ENCODE data around the gene RNF5. TPM values are rescaled to one million over a fixed set of nuclear protein-coding genes. Genes with fewer than 3 reads are reported as not detected.

RNF5 gene
- total and polyA plus RNA-seq, 10 donors, result 36.0 to 77.8 (median 56.1) TPM

GRCh38 chr6:32196682-32197616 is 18.7 kb downstream of the RNF5 start:
- peak overlapping the region; percentile 98 to 100 (median 100) for H3K27ac ChIP-seq
- TF ChIP-seq CTCF (IDR thresholded peaks at IDR 0.05 in 8 of 11, conservative IDR thresholded peaks at IDR 0.05 in 3 of 11), result peak in 2 of 11 experiments; percentile 11 to 13
- TF ChIP-seq POLR2AphosphoS5 (IDR thresholded peaks at IDR 0.05), result peak; percentile 28 to 59 (median 54)
- no peak for TF ChIP-seq POLR2A (IDR thresholded peaks at IDR 0.05)
- peak; percentile 90 for DNase-seq
- intact Hi-C loops (cut with DNase I; ENCODE audit: low total_unique reads), result loop anchor here (10.0 kb wide), 1 partner anchor 72 kb away; the partner anchor contains the start of gene ATF6B
- H3K27me3 ChIP-seq (replicated peaks in 1 of 7), result no peaks in the 10 kb centered on the region
- H3K36me3 ChIP-seq, result no peaks in the 10 kb centered on the region
- 40 to 47% (median 40%) methylated on average over 27 to 28 of the region's 28 CpGs for WGBS, 5 donors
- peak overlapping the region; percentile 57 to 89 (median 66) for H3K4me3 ChIP-seq
- no peaks in the 10 kb centered on the region for H3K9me3 ChIP-seq
- peaks cover 30 to 50% (median 49%) of the 10 kb centered on the region in 6 donors for H3K4me1 ChIP-seq

- Histone ChIP-seq H3K4me3 (no peak overlapping the region), H3K9me3 (no peaks in the 10 kb centered on the region), H3K36me3 (no peaks in the 10 kb centered on the region), H3K27me3 (replicated peaks in 1 of 7) (peaks cover 0 to 3% (median 0%) of the 10 kb centered on the region in 7 donors), H3K27ac (peak overlapping the region in 2 of 8 donors; percentile 98 to 99), H3K4me1 (peaks cover 26 to 36% (median 35%) of the 10 kb centered on the region in 6 donors)
- intact Hi-C loops (cut with DNase I; ENCODE audit: low total_unique reads), result loop anchor here (10.0 kb wide), 1 partner anchor 74 kb away; the partner anchor contains the start of gene ATF6B
- no peak for DNase-seq
- 79 to 88% (median 83%) methylated on average over 3 of the region's 3 CpGs for WGBS, 5 donors
- TF ChIP-seq POLR2A (IDR thresholded peaks at IDR 0.05), result no peak
- no peak for TF ChIP-seq POLR2AphosphoS5 (IDR thresholded peaks at IDR 0.05)
- TF ChIP-seq CTCF (IDR thresholded peaks at IDR 0.05 in 8 of 11, conservative IDR thresholded peaks at IDR 0.05 in 3 of 11), result no peak
Observed at GRCh38 chr6:32198345-32198696, 20.1 kb downstream of the RNF5 start.

- Histone ChIP-seq H3K27ac (no peak overlapping the region), H3K36me3 (no peaks in the 10 kb centered on the region), H3K4me3 (no peak overlapping the region), H3K4me1 (peaks cover 20 to 31% (median 30%) of the 10 kb centered on the region in 6 donors), H3K27me3 (replicated peaks in 1 of 7) (peaks cover 0 to 3% (median 0%) of the 10 kb centered on the region in 7 donors), H3K9me3 (no peaks in the 10 kb centered on the region)
- intact Hi-C loops (cut with DNase I; ENCODE audit: low total_unique reads), result loop anchor here (10.0 kb wide), 1 partner anchor 74 kb away; the partner anchor contains the start of gene ATF6B
- TF ChIP-seq POLR2AphosphoS5 (IDR thresholded peaks at IDR 0.05) (no peak), CTCF (IDR thresholded peaks at IDR 0.05 in 8 of 11, conservative IDR thresholded peaks at IDR 0.05 in 3 of 11) (no peak), POLR2A (IDR thresholded peaks at IDR 0.05) (no peak)
- peak; percentile 79 for DNase-seq
- 88 to 93% (median 91%) methylated on average over 17 of the region's 17 CpGs for WGBS, 5 donors
Observed at GRCh38 chr6:32198866-32199265, 20.7 kb downstream of the RNF5 start.
